Neural cell (in vitro differentiated cells): ENCODE data around the gene NMNAT3.

Experiments used
- CTCF ChIP-seq: fragments of 450-650 bp; IDR thresholded peaks from 2 replicates; pipeline ENCODE4 v1.5.1; 2014; ENCODE audit warnings: antibody characterized with exemption, mild to moderate bottlenecking, moderate library complexity; ENCODE audit not compliant: poor library complexity, severe bottlenecking
- EZH2 ChIP-seq: fragments of 200-600, 300-800 bp; shearing (Covaris generic), sonication (generic); IDR thresholded peaks from 2 replicates; pipeline ENCODE4 v1.6.1; 2014; ENCODE audit warnings: antibody characterized with exemption, low read length, borderline replicate concordance, mild to moderate bottlenecking; ENCODE audit not compliant: insufficient read depth, poor library complexity, severe bottlenecking
- POLR2AphosphoS5 ChIP-seq: IDR thresholded peaks from 2 replicates; pipeline ENCODE4 v1.6.1; 2012
- SMC3 ChIP-seq: fragments of 450-650 bp; conservative IDR thresholded peaks from 2 replicates; pipeline ENCODE4 v1.6.1; 2014; ENCODE audit warnings: antibody characterized with exemption, mild to moderate bottlenecking, moderate library complexity; ENCODE audit not compliant: poor library complexity
- TAF1 ChIP-seq: IDR thresholded peaks from 2 replicates; pipeline ENCODE4 v1.6.1; 2012; ENCODE audit warnings: low read depth

DNA sequence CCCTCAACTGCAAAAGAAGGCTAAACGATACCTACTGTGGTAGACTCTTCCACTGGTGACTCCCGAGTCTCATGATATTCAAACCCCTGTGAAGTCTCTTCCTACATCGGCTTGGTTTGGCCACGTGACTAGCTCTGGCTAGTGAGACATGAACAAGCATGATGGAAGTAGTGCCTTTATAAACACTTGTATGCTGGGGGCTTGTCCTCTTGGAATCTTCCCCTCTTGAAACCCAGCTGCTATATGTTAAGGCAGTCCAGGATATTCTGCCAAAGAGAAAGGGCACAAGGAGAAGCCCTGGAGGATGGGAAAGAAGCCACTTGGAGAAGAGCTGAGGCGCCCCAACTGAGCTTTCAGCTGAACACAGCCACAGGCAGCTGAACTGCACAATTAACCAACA, 154.6 kb downstream of the NMNAT3 start:
- TF ChIP-seq CTCF (no peak), POLR2AphosphoS5 (no peak), TAF1 (no peak), SMC3 (no peak), EZH2 (no peak)
